ENCODE measurements around the gene G6PC3.

G6PC3 gene

DNA sequence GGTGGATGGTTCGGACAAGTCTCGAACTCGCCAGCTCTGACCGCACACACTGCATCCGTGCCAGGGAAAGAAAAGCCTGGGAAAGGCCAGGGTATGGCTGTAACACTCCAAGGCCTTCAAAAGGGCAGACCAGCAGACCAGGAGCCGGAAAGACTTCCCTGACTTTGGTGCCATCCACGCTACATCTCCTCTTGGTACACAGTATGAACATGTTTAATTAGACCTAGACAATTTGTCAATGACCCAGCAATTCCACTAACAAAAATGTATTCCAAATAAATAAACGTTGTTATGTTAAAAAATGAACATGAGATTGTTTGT is 53.5 kb downstream of the G6PC3 start:
- no peak for FAIRE-seq
- no peak for TF ChIP-seq POLR2A (IDR thresholded peaks at IDR 0.05; ENCODE audit: low read depth, low read length)
- DNase-seq (ENCODE audit: insufficient read length, low spot score), result no peak
